ENCODE results near the gene EYA2. TPM values are rescaled to one million over a fixed set of nuclear protein-coding genes. Genes with fewer than 3 reads are reported as not detected.

Gene EYA2
- total and polyA plus RNA-seq, 2 of the 4 experiments (the other 2 are of a cell fraction) = 2.3 to 5.4 TPM

GRCh38 chr20:46916258-46916603 lies 21.6 kb downstream of the EYA2 start:
- Histone ChIP-seq H3K27ac (ENCODE audit: insufficient read depth, low read length) (no peak overlapping the region), H4K5ac (ENCODE audit: low read depth, low read length) (no peak overlapping the region), H3K27me3 (ENCODE audit: control insufficient read depth, insufficient read depth, low read length) (no peaks in the 10 kb centered on the region), H2BK20ac (ENCODE audit: low read depth, low read length) (no peak overlapping the region), H4K20me1 (ENCODE audit: insufficient read depth, low read length) (peaks cover 4% of the 10 kb centered on the region; the same call in 1 of the 2 replicates), H3K9ac (ENCODE audit: low read depth, low read length) (no peak overlapping the region), H3K18ac (ENCODE audit: low read depth, low read length) (no peak overlapping the region), H2BK5ac (ENCODE audit: low read depth, low read length, poor library complexity, severe bottlenecking) (no peak overlapping the region), H2AFZ (replicated peaks; ENCODE audit: low read length, poor library complexity) (no peak overlapping the region), H4K8ac (ENCODE audit: low read depth in 2 of 2, low read length in 2 of 2) (no peak overlapping the region), H4K91ac (ENCODE audit: insufficient read depth, low read depth, low read length) (no peak overlapping the region), H3K4me1 (ENCODE audit: control insufficient read depth, insufficient read depth, low read length) (peaks cover 11% of the 10 kb centered on the region), H2AK5ac (ENCODE audit: low read depth, low read length) (no peak overlapping the region), H2BK15ac (ENCODE audit: low read depth, low read length) (no peak overlapping the region), H3K4me2 (ENCODE audit: low read depth, low read length) (no peak overlapping the region), H3K14ac (replicated peaks; ENCODE audit: low read depth, low read length) (no peak overlapping the region), H2BK120ac (ENCODE audit: low read depth, low read length) (no peak overlapping the region), H3K23ac (ENCODE audit: low read depth, low read length) (0 out of 2 replicates have a peak overlapping the region, but pooled peaks have one; percentile 48), H3K4ac (ENCODE audit: low read depth, low read length) (no peak overlapping the region), H3K9me3 (ENCODE audit: control insufficient read depth, insufficient read depth, low read length) (0 out of 2 replicates have a peak, but pooled peaks cover 2% of the 10 kb centered on the region), H3K9me1 (ENCODE audit: insufficient read depth, low read length) (no peaks in the 10 kb centered on the region; the same call in none of the 2 replicates), H3K4me3 (ENCODE audit: insufficient read depth, low read depth, low read length) (no peak overlapping the region), H3K79me1 (ENCODE audit: low read depth in 1 of 2, low read length in 2 of 2) (peaks cover 0 to 5% of the 10 kb centered on the region in 2 experiments; a peak in 1 of 4 replicates), H3K56ac (ENCODE audit: extremely low read depth, insufficient read depth, low read length) (no peak overlapping the region), H3K36me3 (ENCODE audit: control insufficient read depth, insufficient read depth, low read length) (no peaks in the 10 kb centered on the region; the same call in 1 of the 2 replicates), H2AK9ac (replicated peaks; ENCODE audit: low read depth, low read length, poor library complexity) (no peak overlapping the region)
- ATAC-seq (ENCODE audit: low read depth) (no peak), DNase-seq (no peak)
- WGBS, 2 experiments (ENCODE audit: extremely low coverage in 2 of 2, insufficient read length in 1 of 2) = 86% methylated on average over 1 of the region's 1 CpG; no CpG with 5 or more reads in 1 of the 2 experiments
- ChIA-PET POLR2A (ENCODE audit: unreplicated experiment) (no interaction called here), CTCF (no interaction called here)
- in situ Hi-C loops (cut with MboI; ENCODE audit: low sequenced_read_pairs) = no loop called here
- BruUV-seq (replicated peaks) = no TSS peak
- no peak for TF ChIP-seq FOS (IDR thresholded peaks at IDR 0.05; ENCODE audit: low read depth, low read length)
- no peak for TF ChIP-seq NFE2L2 (IDR thresholded peaks at IDR 0.05; ENCODE audit: low read depth, low read length)
- TF ChIP-seq RCOR1 (IDR thresholded peaks at IDR 0.05; ENCODE audit: insufficient replicate concordance, low read length) = no peak
- no peak for TF ChIP-seq CTCF (conservative IDR thresholded peaks at IDR 0.05; ENCODE audit: low read depth, low read length)
- no peak for TF ChIP-seq CEBPB (IDR thresholded peaks at IDR 0.05; ENCODE audit: low read depth, low read length)
- TF ChIP-seq MAZ (IDR thresholded peaks at IDR 0.05; ENCODE audit: borderline replicate concordance, low read depth, low read length) = no peak
- no peak for TF ChIP-seq RAD21 (IDR thresholded peaks at IDR 0.05; ENCODE audit: low read length)
- no peak for TF ChIP-seq BHLHE40 (IDR thresholded peaks at IDR 0.05; ENCODE audit: low read depth, low read length)
- TF ChIP-seq USF2 (IDR thresholded peaks at IDR 0.05; ENCODE audit: low read depth, low read length) = no peak
- no peak for TF ChIP-seq MAFK (IDR thresholded peaks at IDR 0.05; ENCODE audit: low read depth, low read length)
- TF ChIP-seq ELK1 (IDR thresholded peaks at IDR 0.05; ENCODE audit: borderline replicate concordance, low read depth, low read length) = no peak
- TF ChIP-seq CHD1 (IDR thresholded peaks at IDR 0.05; ENCODE audit: low read depth, low read length) = no peak
- TF ChIP-seq MXI1 (IDR thresholded peaks at IDR 0.05; ENCODE audit: borderline replicate concordance, low read depth, low read length) = no peak
- no peak for TF ChIP-seq SMC3 (IDR thresholded peaks at IDR 0.05; ENCODE audit: low read depth, low read length)
- no peak for TF ChIP-seq POLR2A (IDR thresholded peaks at IDR 0.05; ENCODE audit: low read depth, low read length)
- TF ChIP-seq RFX5 (IDR thresholded peaks at IDR 0.05; ENCODE audit: low read depth, low read length) = no peak
- dilution Hi-C loops (cut with HindIII; ENCODE audit: low sequenced_read_pairs, unreplicated experiment) = no loop called here
- intact Hi-C loops (cut with micrococcal nuclease) = no loop called here

All from IMR-90 (cell line).